Measurements from ENCODE around the gene KRR1.

DNA sequence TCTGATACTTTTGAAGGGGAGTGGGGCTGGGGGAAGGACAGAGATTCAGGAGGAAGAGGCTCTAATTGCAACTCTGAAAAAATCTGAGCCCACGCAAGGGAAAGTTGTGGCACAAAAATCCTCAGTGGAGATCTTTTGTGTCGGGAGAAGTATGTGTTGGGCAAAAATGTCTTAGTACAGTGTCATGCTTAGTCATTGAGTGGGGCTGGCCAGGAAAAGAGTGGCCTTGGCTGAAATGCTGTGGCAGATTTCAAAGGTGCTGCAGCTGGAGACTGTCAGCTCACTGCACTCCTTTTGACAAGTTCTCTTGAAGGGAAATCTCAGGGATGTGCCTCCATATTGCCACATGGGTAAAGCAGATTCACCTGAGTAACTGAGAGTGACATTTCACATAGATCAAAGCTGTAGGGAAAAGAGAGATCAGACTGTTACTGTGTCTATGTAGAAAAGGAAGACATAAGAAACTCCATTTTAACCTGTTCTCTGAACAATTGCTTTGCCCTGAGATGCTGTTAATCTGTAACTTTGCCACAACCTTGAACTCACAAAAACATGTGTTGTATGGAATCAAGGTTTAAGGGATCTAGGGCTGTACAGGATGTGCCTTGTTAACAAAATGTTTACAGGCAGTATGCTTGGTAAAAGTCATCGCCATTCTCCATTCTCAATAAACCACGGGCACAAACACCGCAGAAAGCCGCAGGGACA lies 66.8 kb downstream of the KRR1 start:
- TF ChIP-seq, protein P1, sequence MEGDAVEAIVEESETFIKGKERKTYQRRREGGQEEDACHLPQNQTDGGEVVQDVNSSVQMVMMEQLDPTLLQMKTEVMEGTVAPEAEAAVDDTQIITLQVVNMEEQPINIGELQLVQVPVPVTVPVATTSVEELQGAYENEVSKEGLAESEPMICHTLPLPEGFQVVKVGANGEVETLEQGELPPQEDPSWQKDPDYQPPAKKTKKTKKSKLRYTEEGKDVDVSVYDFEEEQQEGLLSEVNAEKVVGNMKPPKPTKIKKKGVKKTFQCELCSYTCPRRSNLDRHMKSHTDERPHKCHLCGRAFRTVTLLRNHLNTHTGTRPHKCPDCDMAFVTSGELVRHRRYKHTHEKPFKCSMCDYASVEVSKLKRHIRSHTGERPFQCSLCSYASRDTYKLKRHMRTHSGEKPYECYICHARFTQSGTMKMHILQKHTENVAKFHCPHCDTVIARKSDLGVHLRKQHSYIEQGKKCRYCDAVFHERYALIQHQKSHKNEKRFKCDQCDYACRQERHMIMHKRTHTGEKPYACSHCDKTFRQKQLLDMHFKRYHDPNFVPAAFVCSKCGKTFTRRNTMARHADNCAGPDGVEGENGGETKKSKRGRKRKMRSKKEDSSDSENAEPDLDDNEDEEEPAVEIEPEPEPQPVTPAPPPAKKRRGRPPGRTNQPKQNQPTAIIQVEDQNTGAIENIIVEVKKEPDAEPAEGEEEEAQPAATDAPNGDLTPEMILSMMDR (IDR thresholded peaks at IDR 0.05; ENCODE audit: low read depth, low read length) = no peak
- no peak for TF ChIP-seq EZH2phosphoT487 (IDR thresholded peaks at IDR 0.05; ENCODE audit: low read depth)

All from OCI-LY3 (cell line).